Fibroblast of mammary gland (primary cell): Measurements from ENCODE around the gene HOXA13.

Experiments used
- DNase-seq: peaks from one replicate; pipeline ENCODE4 v3.0.0-alpha.2; 2010; ENCODE audit warnings: low read depth
- H3K4me3 ChIP-seq: 2 replicates; pipeline ENCODE4 v1.5.1; 2011; ENCODE audit warnings: low read depth, mild to moderate bottlenecking, low read length, moderate library complexity; ENCODE audit not compliant: control insufficient read depth
- TF ChIP-seq, protein P1 (sequence below): conservative IDR thresholded peaks from 2 replicates; pipeline ENCODE4 v1.5.1; 2011; ENCODE audit warnings: low read depth, low read length, inconsistent platforms; ENCODE audit not compliant: control insufficient read depth, insufficient read depth

Gene HOXA13

DNA sequence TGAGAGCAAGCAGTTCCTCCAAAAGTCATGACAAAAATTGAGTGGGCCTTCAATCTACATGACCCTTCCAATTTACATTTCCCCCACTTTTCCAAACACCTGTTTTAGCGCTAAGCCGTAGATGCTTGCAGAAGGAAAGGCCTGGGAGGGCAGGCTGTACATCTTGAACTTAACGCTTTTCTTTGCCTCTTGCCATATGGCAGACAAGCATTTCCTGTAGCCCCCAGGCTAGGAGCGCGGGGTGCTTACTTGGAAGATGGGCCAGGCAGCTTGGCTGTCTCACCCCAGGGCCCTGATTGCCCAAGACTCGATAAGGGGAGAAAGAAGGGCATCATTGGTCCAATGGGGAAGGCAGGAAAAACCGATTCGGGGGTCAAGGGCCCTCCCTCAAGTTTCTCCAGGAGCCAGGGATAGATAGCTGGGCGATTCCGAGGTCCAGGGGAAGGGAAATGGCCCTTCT lies 27.5 kb downstream of the HOXA13 start:
- peak overlapping the region; percentile 60 for H3K4me3 ChIP-seq
- peak; percentile 45 for DNase-seq
- TF ChIP-seq, protein P1, sequence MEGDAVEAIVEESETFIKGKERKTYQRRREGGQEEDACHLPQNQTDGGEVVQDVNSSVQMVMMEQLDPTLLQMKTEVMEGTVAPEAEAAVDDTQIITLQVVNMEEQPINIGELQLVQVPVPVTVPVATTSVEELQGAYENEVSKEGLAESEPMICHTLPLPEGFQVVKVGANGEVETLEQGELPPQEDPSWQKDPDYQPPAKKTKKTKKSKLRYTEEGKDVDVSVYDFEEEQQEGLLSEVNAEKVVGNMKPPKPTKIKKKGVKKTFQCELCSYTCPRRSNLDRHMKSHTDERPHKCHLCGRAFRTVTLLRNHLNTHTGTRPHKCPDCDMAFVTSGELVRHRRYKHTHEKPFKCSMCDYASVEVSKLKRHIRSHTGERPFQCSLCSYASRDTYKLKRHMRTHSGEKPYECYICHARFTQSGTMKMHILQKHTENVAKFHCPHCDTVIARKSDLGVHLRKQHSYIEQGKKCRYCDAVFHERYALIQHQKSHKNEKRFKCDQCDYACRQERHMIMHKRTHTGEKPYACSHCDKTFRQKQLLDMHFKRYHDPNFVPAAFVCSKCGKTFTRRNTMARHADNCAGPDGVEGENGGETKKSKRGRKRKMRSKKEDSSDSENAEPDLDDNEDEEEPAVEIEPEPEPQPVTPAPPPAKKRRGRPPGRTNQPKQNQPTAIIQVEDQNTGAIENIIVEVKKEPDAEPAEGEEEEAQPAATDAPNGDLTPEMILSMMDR, result no peak

GRCh38 chr7:27171637-27172314 lies 28.1 kb downstream of the HOXA13 start:
- peak; percentile 41 for DNase-seq
- TF ChIP-seq, protein P1, result no peak
- peak overlapping the region; percentile 60 for H3K4me3 ChIP-seq

DNA sequence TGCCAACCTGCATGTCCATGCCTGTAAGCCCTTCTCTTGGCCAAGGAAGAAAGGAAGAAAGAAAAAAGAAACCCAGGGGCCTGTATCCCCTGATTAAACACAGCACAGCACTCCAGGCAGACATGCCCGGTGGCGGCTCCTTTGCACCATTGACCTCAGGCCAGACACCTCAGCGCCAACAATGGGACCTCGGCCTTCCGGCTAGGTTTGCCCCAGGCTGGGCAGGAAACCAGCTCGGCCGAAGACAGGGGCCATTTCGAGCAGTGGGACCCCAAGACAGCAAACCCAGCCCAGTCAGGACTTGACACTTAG lies 28.6 kb downstream of the HOXA13 start:
- peak overlapping the region; percentile 60 for H3K4me3 ChIP-seq
- peak; percentile 30 for DNase-seq
- TF ChIP-seq, protein P1, result no peak

- peak overlapping the region; percentile 60 for H3K4me3 ChIP-seq
- TF ChIP-seq, protein P1, result no peak
- DNase-seq, result peak; percentile 20
These were observed 29.2 kb downstream of the HOXA13 start for GRCh38 chr7:27170426-27171324.

GRCh38 chr7:27169658-27170425 lies 30.0 kb downstream of the HOXA13 start:
- peak overlapping the region; percentile 60 for H3K4me3 ChIP-seq
- TF ChIP-seq, protein P1, result no peak
- DNase-seq, result peak; percentile 51

DNA sequence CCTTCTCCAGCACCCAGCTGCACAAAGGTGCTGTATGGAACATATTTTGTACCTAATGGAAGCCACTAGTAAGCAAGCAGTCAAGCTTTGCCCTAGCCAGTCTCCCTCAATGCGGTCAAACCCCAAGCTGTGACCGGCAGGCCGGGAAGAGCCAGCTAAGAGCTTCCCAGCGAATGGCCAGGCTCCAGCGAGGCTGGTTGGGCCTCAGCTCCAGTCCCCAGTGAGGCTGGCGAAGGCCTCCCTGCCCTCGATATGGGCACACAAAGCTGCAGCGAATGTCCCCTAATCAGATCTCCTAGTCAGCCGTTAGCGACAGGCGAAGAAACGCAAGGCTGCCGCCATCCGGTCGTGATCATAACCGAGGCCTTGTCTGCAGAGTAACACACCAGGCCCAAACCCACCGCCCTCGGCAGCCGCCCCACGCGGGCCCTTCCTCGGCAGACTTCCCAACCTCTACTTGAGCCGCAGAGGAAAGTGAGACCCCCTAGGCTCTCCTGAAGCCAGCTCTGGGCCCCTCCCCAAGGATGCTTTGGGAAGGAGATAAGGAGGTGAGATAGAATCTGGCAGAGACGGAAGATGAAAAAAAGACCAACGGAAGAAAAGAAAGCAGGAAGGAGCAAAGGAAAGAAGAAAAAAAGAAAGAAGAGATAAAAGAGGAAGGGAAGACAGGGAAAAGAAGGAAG lies 31.5 kb downstream of the HOXA13 start:
- peak overlapping the region; percentile 60 for H3K4me3 ChIP-seq
- TF ChIP-seq, protein P1, result no peak
- peak; percentile 75 for DNase-seq
